ENCODE results near the gene ERICH3. TPM values are rescaled to one million over a fixed set of nuclear protein-coding genes. Genes with fewer than 3 reads are reported as not detected.

The ERICH3 gene
- total RNA-seq, 1 donor from 2014 or later, result not detected

DNA sequence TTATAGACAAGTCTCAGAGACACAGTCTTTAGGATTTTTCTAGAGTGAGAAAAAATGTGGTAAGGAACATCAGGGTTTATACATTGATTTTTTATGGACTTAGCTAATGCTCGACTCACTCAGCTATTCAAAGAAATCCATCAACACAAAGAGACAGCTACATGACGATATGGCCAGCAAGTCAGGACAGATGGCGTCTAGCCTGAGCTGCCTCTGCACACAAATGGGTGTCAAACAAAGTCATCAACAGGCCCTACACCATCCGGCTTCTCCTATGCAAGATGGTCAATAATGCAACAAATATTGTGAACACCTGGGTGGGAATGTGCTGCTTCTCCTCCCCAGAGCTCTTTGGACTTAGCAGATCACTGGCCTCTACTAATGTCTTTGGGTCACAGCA lies 13.3 kb upstream of the ERICH3 start:
- Mint-ChIP-seq H3K4me3 (ENCODE audit: unreplicated experiment) (no peak overlapping the region), H3K27me3 (ENCODE audit: low read depth) (peaks cover 28% of the 10 kb centered on the region), H3K27ac (ENCODE audit: unreplicated experiment) (no peak overlapping the region), H3K36me3 (ENCODE audit: low read depth) (no peaks in the 10 kb centered on the region), H3K9me3 (ENCODE audit: low read depth) (no peaks in the 10 kb centered on the region), H3K4me1 (ENCODE audit: low read depth) (no peaks in the 10 kb centered on the region)
- TF ChIP-seq, protein P1, sequence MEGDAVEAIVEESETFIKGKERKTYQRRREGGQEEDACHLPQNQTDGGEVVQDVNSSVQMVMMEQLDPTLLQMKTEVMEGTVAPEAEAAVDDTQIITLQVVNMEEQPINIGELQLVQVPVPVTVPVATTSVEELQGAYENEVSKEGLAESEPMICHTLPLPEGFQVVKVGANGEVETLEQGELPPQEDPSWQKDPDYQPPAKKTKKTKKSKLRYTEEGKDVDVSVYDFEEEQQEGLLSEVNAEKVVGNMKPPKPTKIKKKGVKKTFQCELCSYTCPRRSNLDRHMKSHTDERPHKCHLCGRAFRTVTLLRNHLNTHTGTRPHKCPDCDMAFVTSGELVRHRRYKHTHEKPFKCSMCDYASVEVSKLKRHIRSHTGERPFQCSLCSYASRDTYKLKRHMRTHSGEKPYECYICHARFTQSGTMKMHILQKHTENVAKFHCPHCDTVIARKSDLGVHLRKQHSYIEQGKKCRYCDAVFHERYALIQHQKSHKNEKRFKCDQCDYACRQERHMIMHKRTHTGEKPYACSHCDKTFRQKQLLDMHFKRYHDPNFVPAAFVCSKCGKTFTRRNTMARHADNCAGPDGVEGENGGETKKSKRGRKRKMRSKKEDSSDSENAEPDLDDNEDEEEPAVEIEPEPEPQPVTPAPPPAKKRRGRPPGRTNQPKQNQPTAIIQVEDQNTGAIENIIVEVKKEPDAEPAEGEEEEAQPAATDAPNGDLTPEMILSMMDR (IDR thresholded peaks at IDR 0.05), result no peak
- DNase-seq (ENCODE audit: low spot score), result no peak

DNA sequence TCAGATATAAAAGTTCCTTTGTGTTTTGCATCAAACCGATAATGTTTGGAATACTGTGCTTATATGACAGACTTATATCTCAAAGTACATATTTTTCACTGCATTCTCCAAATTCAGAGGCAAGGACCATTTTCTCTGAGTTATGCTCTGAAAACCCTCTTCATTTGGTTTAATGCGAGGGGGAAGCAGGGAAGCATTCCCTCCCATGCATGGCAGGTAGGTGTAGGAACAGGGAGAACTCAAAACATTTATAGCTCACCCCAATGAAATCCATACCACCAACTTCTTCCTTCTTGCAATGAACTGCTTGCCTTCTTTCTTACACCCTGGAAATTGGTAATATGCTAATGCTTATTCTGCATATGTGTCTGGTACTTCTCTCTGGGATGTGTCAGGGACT lies 10.7 kb upstream of the ERICH3 start:
- Mint-ChIP-seq H3K4me1 (ENCODE audit: low read depth) (no peaks in the 10 kb centered on the region), H3K4me3 (ENCODE audit: unreplicated experiment) (no peak overlapping the region), H3K27ac (ENCODE audit: unreplicated experiment) (no peak overlapping the region), H3K36me3 (ENCODE audit: low read depth) (no peaks in the 10 kb centered on the region), H3K9me3 (ENCODE audit: low read depth) (no peaks in the 10 kb centered on the region), H3K27me3 (ENCODE audit: low read depth) (peaks cover 19% of the 10 kb centered on the region)
- no peak for DNase-seq (ENCODE audit: low spot score)
- TF ChIP-seq, protein P1 (IDR thresholded peaks at IDR 0.05), result no peak

DNA sequence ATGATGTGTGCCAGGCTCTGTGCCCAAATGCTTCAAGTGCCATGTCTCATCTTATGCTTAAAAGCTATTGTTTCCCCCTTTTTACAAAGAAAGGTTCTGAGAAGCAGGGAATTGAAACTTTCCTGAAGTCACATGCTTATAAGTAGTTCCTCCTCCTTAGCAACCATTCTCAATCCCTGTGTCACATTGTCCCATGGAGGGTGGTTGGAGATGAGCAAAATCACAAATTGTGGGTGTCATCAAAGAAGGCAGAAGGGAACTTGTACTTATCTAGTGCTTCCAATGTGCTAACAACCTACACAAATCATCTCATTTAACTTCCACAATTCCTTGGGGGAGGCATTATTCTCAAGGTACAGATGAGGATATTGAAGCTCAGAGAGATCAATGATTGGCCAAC lies 10.1 kb upstream of the ERICH3 start:
- H3K4me1 Mint-ChIP-seq (ENCODE audit: low read depth), result no peaks in the 10 kb centered on the region
- DNase-seq (ENCODE audit: low spot score), result no peak
- TF ChIP-seq, protein P1 (IDR thresholded peaks at IDR 0.05), result no peak

DNA sequence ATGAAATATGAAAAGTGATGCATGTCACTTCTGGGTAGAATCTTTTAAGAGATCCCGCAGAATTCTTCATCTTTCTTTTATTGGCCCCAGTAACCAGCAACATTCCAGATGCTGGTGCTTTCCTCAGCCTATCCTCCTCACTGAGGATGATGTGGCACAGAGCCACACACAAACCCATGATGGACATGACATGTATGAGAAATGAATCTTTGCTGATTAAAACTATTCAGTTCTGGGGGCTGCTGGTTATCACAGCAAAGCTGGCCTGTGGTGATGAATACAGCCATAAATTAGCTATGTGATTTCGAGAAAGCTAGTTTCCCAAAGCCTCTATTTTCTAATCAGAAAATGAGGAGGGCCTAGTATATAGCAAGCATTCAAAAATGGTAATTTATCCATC lies 8.3 kb upstream of the ERICH3 start:
- Mint-ChIP-seq H3K27ac (ENCODE audit: unreplicated experiment) (no peak overlapping the region), H3K4me3 (ENCODE audit: unreplicated experiment) (no peak overlapping the region), H3K36me3 (ENCODE audit: low read depth) (no peaks in the 10 kb centered on the region), H3K27me3 (ENCODE audit: low read depth) (peaks cover 18% of the 10 kb centered on the region), H3K9me3 (ENCODE audit: low read depth) (no peaks in the 10 kb centered on the region), H3K4me1 (ENCODE audit: low read depth) (no peaks in the 10 kb centered on the region)
- no peak for DNase-seq (ENCODE audit: low spot score)
- TF ChIP-seq, protein P1 (IDR thresholded peaks at IDR 0.05), result no peak

More for the DNA sequence above, 10.1 kb upstream of the ERICH3 start:
- no peak overlapping the region for H3K27ac Mint-ChIP-seq (ENCODE audit: unreplicated experiment)
- H3K36me3 Mint-ChIP-seq (ENCODE audit: low read depth), result no peaks in the 10 kb centered on the region
- no peak overlapping the region for H3K4me3 Mint-ChIP-seq (ENCODE audit: unreplicated experiment)
- peaks cover 17% of the 10 kb centered on the region for H3K27me3 Mint-ChIP-seq (ENCODE audit: low read depth)
- H3K9me3 Mint-ChIP-seq (ENCODE audit: low read depth), result no peaks in the 10 kb centered on the region

DNA sequence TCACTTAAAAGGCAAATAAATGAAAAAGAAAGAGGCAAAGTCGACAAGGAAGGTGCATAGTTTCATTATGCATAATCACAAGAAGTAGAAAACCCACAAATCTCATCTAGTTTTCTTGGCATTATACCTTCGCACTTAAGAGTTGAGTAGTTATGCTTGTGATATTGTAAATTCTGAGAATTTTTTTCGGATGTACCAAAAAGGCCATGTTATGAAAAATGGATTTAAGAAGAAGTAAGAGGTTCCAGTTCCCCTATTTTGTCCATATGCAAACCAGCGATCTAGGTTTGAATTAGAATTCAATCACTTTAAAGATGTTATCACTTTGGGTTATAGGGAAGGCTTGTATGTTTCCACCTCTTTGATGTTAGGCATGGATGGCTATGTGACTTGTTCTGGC lies 7.9 kb upstream of the ERICH3 start:
- no peaks in the 10 kb centered on the region for H3K36me3 Mint-ChIP-seq (ENCODE audit: low read depth)
- H3K4me1 Mint-ChIP-seq (ENCODE audit: low read depth), result no peaks in the 10 kb centered on the region
- H3K27ac Mint-ChIP-seq (ENCODE audit: unreplicated experiment), result no peak overlapping the region
- DNase-seq (ENCODE audit: low spot score), result no peak
- no peak overlapping the region for H3K4me3 Mint-ChIP-seq (ENCODE audit: unreplicated experiment)
- TF ChIP-seq, protein P1 (IDR thresholded peaks at IDR 0.05), result no peak
- peaks cover 18% of the 10 kb centered on the region for H3K27me3 Mint-ChIP-seq (ENCODE audit: low read depth)
- no peaks in the 10 kb centered on the region for H3K9me3 Mint-ChIP-seq (ENCODE audit: low read depth)

All from chondrocyte (in vitro differentiated cells).